ENCODE data around the gene ETDC. TPM values are rescaled to one million over a fixed set of nuclear protein-coding genes. Genes with fewer than 3 reads are reported as not detected.

ETDC gene
- polyA plus RNA-seq, 6 donors from 2014 or later: not detected

Other genes starting within 250 kb of the ETDC start
- under 1 TPM in 5 of 6 donors, not detected in 1; 0.09 to 0.39 (median 0.14) TPM for gene SMIM10L2B, start 210.8 kb upstream of the ETDC start, polyA plus RNA-seq (ENCODE audit: low read depth in 6 of 6)
- gene ETDB, start 189.0 kb upstream of the ETDC start, polyA plus RNA-seq (ENCODE audit: low read depth in 6 of 6): not detected
- gene CT55, start 138.1 kb upstream of the ETDC start, polyA plus RNA-seq (ENCODE audit: low read depth in 6 of 6): not detected
- not detected for gene ETDA, start 57.4 kb upstream of the ETDC start, polyA plus RNA-seq (ENCODE audit: low read depth in 6 of 6)
- 10 to 100 TPM in 1 of 6 donors, 1 to 10 TPM in 5; 2.2 to 11.7 (median 6.8) TPM for gene ZNF75D, start 34.6 kb downstream of the ETDC start, polyA plus RNA-seq (ENCODE audit: low read depth in 6 of 6)
- 1 to 10 TPM in 5 of 6 donors, under 1 TPM in 1; 0.82 to 4.1 (median 1.7) TPM for gene ZNF449, start 35.3 kb downstream of the ETDC start, polyA plus RNA-seq (ENCODE audit: low read depth in 6 of 6)
- under 1 TPM in 1 of 6 donors, not detected in 5; 0.17 TPM for gene SMIM10L2A, start 112.5 kb downstream of the ETDC start, polyA plus RNA-seq (ENCODE audit: low read depth in 6 of 6)
- 1 to 10 TPM; 4.7 to 8.1 (median 6.2) TPM for gene INTS6L, start 211.2 kb downstream of the ETDC start, polyA plus RNA-seq (ENCODE audit: low read depth in 6 of 6)

Measured in naive B cell (primary cell).